ENCODE data around the gene AGBL4. TPM values are rescaled to one million over a fixed set of nuclear protein-coding genes. Genes with fewer than 3 reads are reported as not detected.

The AGBL4 gene
- total RNA-seq, 6 experiments from 2014 or later: 0.06 to 1.8 (median 0.93) TPM

DNA sequence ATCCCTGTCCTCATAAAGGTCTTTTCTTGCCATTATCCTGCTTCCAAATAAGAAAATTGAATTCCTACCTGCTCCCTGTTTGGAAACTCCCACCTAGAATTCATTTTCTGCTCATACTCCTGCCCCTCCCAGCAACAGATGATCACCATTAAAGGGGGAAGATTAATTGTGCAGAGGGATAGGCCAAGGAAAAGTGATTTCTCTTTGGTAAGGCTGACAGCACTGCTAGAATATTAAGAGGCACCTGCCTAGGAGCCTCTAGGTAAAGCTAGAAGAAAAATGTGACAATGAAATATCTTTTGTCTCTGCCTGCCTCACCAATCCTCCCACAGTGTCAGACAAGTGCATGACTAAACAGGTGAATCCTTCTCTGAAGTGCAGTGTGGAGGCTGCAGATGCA, 1474.8 kb downstream of the AGBL4 start:
- no peaks in the 10 kb centered on the region for H3K36me3 ChIP-seq
- H3K4me1 ChIP-seq: no peaks in the 10 kb centered on the region
- ATAC-seq (no peak), DNase-seq (no peak)
- intact Hi-C loops (cut with DNase I): no loop called here
- H3K27me3 ChIP-seq: no peaks in the 10 kb centered on the region
- TF ChIP-seq POLR2A (IDR thresholded peaks at IDR 0.05): no peak
- H3K9me3 ChIP-seq: no peaks in the 10 kb centered on the region
- no peak overlapping the region for H3K4me3 ChIP-seq
- no peak overlapping the region for H3K27ac ChIP-seq

GRCh38 chr1:48547561-48548220, 1476.1 kb downstream of the AGBL4 start:
- no peaks in the 10 kb centered on the region for H3K9me3 ChIP-seq
- intact Hi-C loops (cut with DNase I): no loop called here
- no peaks in the 10 kb centered on the region for H3K27me3 ChIP-seq
- no peak overlapping the region for H3K27ac ChIP-seq
- H3K4me1 ChIP-seq: no peaks in the 10 kb centered on the region
- 100% methylated on average over 1 of the region's 1 CpG for WGBS (ENCODE audit: insufficient coverage, low coverage, low lambda C conversion rate, missing lambda C conversion rate)
- DNase-seq (no peak), ATAC-seq (no peak)
- TF ChIP-seq, protein P1, sequence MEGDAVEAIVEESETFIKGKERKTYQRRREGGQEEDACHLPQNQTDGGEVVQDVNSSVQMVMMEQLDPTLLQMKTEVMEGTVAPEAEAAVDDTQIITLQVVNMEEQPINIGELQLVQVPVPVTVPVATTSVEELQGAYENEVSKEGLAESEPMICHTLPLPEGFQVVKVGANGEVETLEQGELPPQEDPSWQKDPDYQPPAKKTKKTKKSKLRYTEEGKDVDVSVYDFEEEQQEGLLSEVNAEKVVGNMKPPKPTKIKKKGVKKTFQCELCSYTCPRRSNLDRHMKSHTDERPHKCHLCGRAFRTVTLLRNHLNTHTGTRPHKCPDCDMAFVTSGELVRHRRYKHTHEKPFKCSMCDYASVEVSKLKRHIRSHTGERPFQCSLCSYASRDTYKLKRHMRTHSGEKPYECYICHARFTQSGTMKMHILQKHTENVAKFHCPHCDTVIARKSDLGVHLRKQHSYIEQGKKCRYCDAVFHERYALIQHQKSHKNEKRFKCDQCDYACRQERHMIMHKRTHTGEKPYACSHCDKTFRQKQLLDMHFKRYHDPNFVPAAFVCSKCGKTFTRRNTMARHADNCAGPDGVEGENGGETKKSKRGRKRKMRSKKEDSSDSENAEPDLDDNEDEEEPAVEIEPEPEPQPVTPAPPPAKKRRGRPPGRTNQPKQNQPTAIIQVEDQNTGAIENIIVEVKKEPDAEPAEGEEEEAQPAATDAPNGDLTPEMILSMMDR (IDR thresholded peaks at IDR 0.05): no peak
- TF ChIP-seq POLR2A (IDR thresholded peaks at IDR 0.05): no peak
- H3K4me3 ChIP-seq: no peak overlapping the region
- no peaks in the 10 kb centered on the region for H3K36me3 ChIP-seq

DNA sequence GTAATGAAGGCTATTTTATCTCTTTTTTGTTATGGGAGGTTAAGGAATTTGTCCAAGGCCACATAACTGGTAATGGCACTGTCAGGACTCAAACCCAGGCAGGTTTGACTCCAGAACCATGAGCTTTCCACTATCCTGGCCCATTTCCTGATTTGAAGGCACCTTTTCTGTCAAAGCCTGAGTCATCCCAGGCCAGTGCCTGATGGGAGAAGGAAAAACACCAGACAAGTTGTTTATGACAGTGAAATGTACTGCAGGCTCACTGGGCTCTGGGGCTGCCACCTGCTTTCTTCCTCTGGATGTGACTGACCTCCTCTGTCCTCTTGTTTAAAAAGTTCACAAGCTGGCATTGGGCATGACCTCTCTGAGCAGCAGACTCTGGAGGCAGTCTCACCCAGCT, 1479.9 kb downstream of the AGBL4 start:
- no peaks in the 10 kb centered on the region for H3K27me3 ChIP-seq
- H3K9me3 ChIP-seq: no peaks in the 10 kb centered on the region
- H3K4me3 ChIP-seq: no peak overlapping the region
- no peak for DNase-seq
- H3K4me1 ChIP-seq: no peaks in the 10 kb centered on the region
- intact Hi-C loops (cut with DNase I): no loop called here
- TF ChIP-seq, protein P1 (IDR thresholded peaks at IDR 0.05): no peak
- no peak for TF ChIP-seq POLR2A (IDR thresholded peaks at IDR 0.05)
- ATAC-seq: no peak
- no peaks in the 10 kb centered on the region for H3K36me3 ChIP-seq
- no peak overlapping the region for H3K27ac ChIP-seq

DNA sequence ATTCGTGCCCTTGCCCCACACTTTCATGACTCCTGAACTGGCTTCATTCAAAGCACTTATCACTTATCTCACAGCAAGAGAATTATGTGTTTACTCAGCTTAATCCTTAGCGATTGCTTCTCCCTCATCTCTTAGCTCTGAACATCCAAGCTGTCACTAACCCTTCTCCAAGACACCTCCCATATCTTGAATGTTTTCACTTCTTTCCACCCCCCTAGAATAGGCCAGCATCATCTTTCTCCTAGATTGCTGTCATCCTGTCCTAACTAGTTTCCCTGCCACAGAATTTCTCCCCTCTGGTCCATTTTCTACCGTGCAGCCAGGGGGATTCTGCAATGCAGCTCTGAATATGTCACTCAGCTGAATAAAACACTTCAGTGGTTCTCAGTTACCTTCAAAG, 1483.2 kb downstream of the AGBL4 start:
- no peaks in the 10 kb centered on the region for H3K27me3 ChIP-seq
- no peaks in the 10 kb centered on the region for H3K4me1 ChIP-seq
- intact Hi-C loops (cut with DNase I): no loop called here
- DNase-seq (no peak), ATAC-seq (no peak)
- no peak overlapping the region for H3K27ac ChIP-seq
- no peaks in the 10 kb centered on the region for H3K9me3 ChIP-seq
- H3K4me3 ChIP-seq: no peak overlapping the region
- no peaks in the 10 kb centered on the region for H3K36me3 ChIP-seq
- TF ChIP-seq POLR2A (IDR thresholded peaks at IDR 0.05): no peak
- TF ChIP-seq, protein P1 (IDR thresholded peaks at IDR 0.05): no peak
- WGBS (ENCODE audit: insufficient coverage, low coverage, low lambda C conversion rate, missing lambda C conversion rate): 30% methylated on average over 3 of the region's 3 CpGs

- Histone ChIP-seq H3K27me3 (no peaks in the 10 kb centered on the region), H3K4me3 (no peak overlapping the region), H3K36me3 (no peaks in the 10 kb centered on the region), H3K4me1 (no peaks in the 10 kb centered on the region), H3K27ac (no peak overlapping the region), H3K9me3 (no peaks in the 10 kb centered on the region)
- intact Hi-C loops (cut with DNase I): no loop called here
- DNase-seq: no peak
- 86% methylated on average over 3 of the region's 3 CpGs for WGBS (ENCODE audit: insufficient coverage, low coverage, low lambda C conversion rate, missing lambda C conversion rate)
- no peak for ATAC-seq
- no peak for TF ChIP-seq POLR2A (IDR thresholded peaks at IDR 0.05)
Measured at GRCh38 chr1:48536477-48536876, 1487.3 kb downstream of the AGBL4 start.

DNA sequence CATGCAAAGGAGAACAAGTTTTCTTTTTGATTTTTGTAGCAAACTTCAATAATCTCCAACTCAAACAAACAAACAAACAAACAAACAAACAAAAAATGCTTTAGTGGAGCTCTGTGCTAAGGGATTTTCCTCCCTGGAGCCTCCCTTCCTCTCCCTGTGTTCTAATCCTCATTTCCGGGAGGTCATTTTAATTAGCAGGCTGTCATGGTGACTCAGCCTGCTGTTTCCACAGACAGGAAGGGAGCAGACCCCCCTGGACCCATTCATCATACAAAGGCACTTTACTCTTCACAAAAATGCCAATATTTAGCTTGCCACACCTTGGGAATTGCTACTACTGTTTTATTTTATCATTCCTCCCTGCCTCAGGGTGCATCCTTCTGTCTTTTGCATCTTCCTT, 1490.8 kb downstream of the AGBL4 start:
- Histone ChIP-seq H3K4me3 (no peak overlapping the region), H3K36me3 (no peaks in the 10 kb centered on the region), H3K27ac (no peak overlapping the region), H3K9me3 (no peaks in the 10 kb centered on the region), H3K27me3 (no peaks in the 10 kb centered on the region), H3K4me1 (no peaks in the 10 kb centered on the region)
- 22% methylated on average over 1 of the region's 1 CpG for WGBS (ENCODE audit: insufficient coverage, low coverage, low lambda C conversion rate, missing lambda C conversion rate)
- ATAC-seq: no peak
- DNase-seq: no peak
- TF ChIP-seq POLR2A (IDR thresholded peaks at IDR 0.05): no peak
- intact Hi-C loops (cut with DNase I): no loop called here
